ENCODE data around the gene BNIP1.

DNA sequence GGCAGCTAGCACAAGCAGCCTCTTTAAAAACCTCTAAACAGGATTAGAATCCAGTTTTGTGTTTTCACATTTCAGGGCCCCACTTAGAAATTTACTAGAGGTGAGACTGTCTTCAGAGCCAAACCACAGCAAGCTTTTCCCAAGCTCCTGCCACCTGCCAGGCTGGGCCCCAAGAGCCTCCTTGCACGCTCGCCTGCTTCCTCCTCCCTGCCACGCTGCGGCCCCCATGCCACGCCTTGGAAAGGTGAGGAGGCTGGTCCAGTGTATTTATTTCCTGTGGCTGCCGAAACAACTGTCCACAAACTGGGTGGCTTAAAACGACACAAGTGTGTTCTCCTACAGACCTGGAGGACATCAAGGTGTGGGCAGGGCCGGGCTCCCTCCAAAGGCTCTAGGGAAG is 47.2 kb downstream of the BNIP1 start:
- TF ChIP-seq POLR2A (IDR thresholded peaks at IDR 0.05) = no peak
- no peak for TF ChIP-seq EP300 (IDR thresholded peaks at IDR 0.05)

Measured in ovary (tissue), 1 donor.